ENCODE data around the gene GABPB1. TPM values are rescaled to one million over a fixed set of nuclear protein-coding genes. Genes with fewer than 3 reads are reported as not detected.

The GABPB1 gene
- total RNA-seq, 1 donor from 2014 or later, result 70.5 TPM

DNA sequence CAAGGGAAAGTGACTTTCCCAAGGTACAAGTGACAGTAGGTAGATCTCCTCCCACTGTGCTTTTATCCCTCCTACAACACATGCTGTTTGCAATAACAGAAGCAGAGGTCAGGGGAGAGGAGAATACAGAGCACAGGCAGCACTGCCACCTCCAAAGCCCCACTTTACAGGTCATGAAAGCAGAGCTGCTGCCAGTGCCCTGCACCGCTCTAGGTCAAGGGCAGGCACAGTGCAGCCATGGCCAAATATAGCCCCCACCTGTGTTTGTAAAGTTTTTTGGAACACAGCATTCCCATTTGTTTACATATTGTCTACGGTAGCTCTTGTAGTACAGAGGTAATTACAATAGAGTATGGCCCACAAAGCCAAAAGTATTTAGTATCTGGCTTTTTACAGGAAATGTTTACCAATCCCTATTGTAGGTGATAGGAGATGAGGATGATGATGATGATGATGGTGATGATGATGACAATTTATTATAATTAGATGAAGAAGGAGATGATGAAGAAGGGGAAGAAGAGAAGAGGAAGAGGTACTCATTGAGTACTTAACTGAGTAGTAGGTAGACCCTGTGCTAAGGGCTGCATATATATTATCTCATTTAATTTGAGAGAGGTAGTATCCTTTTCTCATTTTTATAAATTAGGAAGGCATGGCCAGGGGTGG is 109.9 kb downstream of the GABPB1 start:
- DNase-seq (ENCODE audit: low read depth in 2 of 2), result no peak

DNA sequence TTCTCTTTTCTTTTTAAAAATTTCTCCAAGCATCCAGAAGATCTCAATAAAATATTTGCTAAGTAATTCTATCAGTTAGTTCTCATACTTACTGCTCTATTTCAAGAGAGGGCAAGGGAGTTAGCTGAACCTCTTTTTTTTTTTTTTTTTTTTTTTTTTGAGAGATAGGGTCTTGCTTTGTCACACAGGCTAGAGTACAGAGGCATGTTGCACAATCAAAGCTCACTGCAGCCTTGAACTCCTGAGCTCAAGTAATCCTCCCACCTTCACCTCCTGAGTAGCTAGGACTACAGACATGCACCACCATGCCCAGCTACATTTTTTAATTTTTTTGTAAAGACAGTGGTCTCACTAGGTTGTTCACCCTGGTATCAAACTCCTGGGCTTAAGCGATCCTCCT is 110.8 kb downstream of the GABPB1 start:
- no peak for DNase-seq (ENCODE audit: low read depth in 2 of 2)

DNA sequence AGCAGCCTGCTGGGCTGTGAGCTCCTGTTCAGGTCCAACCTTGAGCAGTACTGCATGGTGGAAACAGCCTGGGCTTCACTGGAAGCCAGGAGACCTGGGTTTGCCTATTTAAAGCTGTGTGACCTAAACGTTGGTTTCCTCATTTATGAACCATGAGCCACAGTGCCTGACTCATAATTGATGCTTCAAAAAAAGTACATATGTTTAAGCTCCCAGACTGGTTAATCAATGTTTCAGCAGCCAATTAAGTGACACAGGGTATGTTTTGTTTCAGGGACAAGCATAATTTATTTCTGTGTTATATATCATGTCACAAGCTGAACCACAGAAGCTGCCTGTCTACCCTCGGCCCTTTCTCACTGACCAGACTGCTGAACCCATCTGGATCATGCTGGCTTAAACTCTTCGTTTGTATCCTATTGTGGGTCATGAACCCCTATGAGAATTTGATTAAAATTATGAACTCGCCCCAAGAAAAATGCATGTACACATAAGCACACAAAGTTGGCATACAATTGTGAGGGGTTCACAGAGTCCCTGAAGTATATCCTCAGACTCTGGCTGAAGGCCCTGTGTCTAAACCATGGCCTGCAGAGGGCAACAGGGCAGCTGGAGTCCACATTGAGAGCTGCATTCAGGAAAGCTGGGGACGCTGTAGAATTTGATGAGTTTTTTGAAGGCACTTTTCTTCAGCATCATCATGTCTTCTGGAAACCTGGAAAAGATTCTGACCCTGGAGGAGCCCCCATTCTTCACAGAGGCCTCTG is 113.1 kb downstream of the GABPB1 start:
- DNase-seq (ENCODE audit: low read depth in 2 of 2), result no peak

GRCh38 chr15:50238255-50238654 is 116.7 kb downstream of the GABPB1 start:
- DNase-seq (ENCODE audit: low read depth in 2 of 2), result no peak

DNA sequence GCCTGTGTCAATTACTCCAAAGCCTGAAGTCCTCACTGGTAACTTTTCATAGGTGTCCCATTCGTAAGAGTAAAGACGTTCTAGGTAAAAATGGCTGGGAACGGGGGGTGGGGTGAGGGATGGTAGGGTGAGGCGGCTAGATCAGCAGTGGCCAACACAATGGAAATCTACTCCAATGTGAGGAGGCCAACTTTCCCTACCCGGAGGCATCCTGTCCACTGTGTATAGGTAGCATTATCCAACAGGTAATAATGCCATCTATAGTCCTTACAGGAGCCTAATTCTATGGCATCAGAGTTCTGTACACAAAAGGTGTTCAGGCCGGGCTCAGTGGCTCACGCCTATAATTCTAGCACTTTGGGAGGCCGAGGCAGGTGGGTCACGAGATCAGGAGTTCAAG is 118.6 kb downstream of the GABPB1 start:
- no peak for DNase-seq (ENCODE audit: low read depth in 2 of 2)

GRCh38 chr15:50235794-50236193 is 119.2 kb downstream of the GABPB1 start:
- DNase-seq (ENCODE audit: low read depth in 2 of 2), result no peak

GRCh38 chr15:50234764-50235163 is 120.2 kb downstream of the GABPB1 start:
- DNase-seq (ENCODE audit: low read depth in 2 of 2), result no peak

DNA sequence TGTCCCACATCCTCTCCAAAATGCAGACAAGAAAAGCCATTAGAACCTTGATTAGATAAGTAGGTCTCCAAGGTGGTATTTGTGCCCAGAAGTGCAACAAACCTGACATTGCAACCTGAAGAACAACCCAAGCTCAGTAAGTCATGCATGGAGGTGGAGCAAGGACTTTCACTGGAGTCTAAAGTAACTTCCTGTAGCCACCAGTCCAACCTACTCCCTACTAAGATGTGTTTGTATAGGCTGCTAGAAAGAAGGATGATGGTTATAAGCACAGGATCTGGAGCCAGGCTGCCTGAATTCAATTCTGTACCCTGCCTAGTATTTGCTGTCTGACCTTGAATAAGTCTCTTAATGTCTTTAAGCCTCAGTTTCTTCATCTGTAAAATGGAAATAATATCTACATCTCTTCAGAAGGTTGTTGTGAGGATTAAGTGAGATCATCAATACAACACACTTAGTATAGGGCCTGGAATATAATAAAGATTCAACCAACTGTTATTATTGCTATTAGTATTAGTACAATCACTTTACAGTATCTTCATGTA is 121.7 kb downstream of the GABPB1 start:
- DNase-seq (ENCODE audit: low read depth in 2 of 2), result no peak

DNA sequence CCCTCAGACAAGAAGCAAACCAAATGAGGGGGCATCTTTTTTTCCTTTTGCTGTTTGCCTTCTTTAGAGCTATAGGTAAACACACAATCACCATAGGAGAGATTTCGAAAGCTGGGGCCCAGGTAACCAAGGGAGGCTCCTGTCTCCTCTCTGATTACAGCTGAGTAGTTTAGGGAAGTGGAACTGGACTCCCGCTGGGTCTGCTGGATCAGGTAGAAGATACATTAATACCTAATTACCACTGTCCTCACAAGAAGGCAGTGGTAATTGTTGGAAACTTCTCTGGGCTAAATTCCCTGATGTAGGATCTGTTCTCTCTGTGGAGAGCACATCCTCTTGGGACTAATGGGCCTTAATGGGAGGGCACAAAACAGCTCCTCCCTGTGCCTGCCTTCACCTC is 122.2 kb downstream of the GABPB1 start:
- no peak for DNase-seq (ENCODE audit: low read depth in 2 of 2)

DNA sequence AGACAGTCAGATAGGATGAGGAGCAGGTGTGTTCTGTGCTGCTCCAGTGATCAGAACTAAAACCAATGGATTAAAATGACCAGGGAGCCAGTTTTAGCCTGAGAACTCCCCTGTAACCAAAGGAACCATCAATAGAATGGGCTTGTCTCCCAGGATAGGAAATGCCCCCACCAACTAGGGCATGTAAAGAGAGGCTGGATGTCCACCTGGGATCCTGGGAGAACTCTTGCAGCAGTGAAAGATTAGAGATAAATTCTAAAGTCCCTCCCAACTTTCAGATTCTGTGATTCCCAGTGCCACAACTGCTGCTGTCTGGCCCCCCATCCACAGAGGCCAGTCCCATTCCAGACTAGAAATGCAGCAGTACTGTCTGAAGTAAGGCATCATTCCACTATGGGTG is 123.2 kb downstream of the GABPB1 start:
- no peak for DNase-seq (ENCODE audit: low read depth in 2 of 2)

DNA sequence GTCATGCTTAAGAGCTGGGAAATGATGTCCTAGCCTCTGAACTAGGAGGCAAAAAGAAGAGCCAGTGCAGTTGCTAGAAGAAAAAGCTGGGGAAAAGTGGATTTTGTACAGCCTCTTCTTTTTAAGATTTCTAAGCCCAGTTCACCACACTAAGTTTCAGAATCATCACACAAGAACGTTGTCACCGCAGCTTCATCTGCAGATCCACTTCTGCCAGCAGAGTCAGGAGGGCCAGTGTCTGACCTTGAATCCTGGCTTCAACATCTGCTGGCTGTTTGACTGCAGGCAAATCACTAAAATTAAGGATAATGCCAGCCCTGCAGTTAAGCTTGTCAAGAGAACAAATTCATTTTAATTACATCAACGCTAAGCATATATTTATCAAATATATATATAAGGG is 125.7 kb downstream of the GABPB1 start:
- DNase-seq (ENCODE audit: low read depth in 2 of 2), result no peak

DNA sequence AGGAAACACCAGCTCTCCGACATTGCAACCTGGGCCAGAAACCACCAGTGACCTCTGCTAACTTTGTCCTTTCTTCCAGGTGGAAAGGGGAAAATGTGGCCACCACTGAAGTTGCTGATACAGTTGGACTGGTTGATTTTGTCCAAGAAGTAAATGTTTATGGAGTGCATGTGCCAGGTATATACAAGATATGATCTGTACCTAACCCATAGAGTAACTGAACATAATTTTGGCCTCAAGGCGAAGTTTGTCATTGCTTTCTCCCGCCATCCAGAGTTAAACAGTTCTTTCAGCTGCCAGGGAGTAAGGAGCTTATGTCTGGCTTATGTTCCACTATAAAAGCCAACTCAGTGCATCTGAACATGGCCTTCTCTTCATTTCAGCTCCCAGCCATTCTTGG is 126.1 kb downstream of the GABPB1 start:
- DNase-seq (ENCODE audit: low read depth in 2 of 2), result no peak

DNA sequence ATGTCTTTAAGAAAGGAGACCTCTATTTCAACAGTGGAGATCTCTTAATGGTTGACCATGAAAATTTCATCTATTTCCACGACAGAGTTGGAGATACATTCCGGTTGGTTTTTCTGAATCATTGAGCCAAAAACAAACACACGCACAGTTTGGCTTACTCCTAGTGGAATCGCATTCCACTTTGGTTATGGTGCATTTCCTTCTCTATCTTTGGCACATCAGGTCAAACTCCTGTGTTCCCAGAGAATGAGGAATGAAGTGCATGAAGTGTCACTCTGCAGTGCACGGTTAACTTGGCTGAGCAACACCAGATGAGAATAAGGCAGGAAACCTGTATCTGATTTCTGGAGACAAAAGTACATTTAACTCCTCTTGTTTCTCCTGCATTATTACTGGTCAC is 127.9 kb downstream of the GABPB1 start:
- DNase-seq (ENCODE audit: low read depth in 2 of 2), result no peak

- no peak for DNase-seq (ENCODE audit: low read depth in 2 of 2)
Measured at GRCh38 chr15:50225938-50226337, 129.1 kb downstream of the GABPB1 start.

Other genes with a start within 250 kb of the GABPB1 start
- gene ATP8B4, start 236.0 kb downstream of the GABPB1 start, total RNA-seq, result 0.39 and 2.0 TPM in 2 replicates
- 3.6 and 3.7 TPM in 2 replicates for gene SLC27A2, start 173.0 kb downstream of the GABPB1 start, total RNA-seq
- gene HDC, start 89.5 kb downstream of the GABPB1 start, total RNA-seq, result not detected in 2 replicates
- gene USP8, start 69.2 kb upstream of the GABPB1 start, total RNA-seq, result 41.2 and 47.2 TPM in 2 replicates
- not detected in 2 replicates for gene USP50, start 191.5 kb upstream of the GABPB1 start, total RNA-seq

Data from dermis microvascular lymphatic vessel endothelial cell (primary cell).